ENCODE measurements around the gene SDCBP2.

The SDCBP2 gene

GRCh38 chr20:1328680-1329330, at the start of gene SDCBP2:
Gene SDCBP2 (minus strand): TSS chr20:1329139. CDS start chr20:1320416, 8,723 bp downstream.
- peak within 1 kb of the TSS; percentile 94 for H3K27ac Mint-ChIP-seq
- H3K4me3 Mint-ChIP-seq: peak within 1 kb of the TSS; percentile 9

GRCh38 chr20:1378735-1379125, 49.8 kb upstream of the SDCBP2 start:
- peaks cover 16% of the 10 kb centered on the region for H3K36me3 Mint-ChIP-seq (ENCODE audit: low read depth)
- no peak overlapping the region for H3K27ac Mint-ChIP-seq
- peak overlapping the region; percentile 44 for H3K4me3 Mint-ChIP-seq
- peaks cover 76% of the 10 kb centered on the region for H3K4me1 Mint-ChIP-seq (ENCODE audit: low read depth)
- no peaks in the 10 kb centered on the region for H3K27me3 Mint-ChIP-seq (ENCODE audit: low read depth)
- H3K9me3 Mint-ChIP-seq: no peaks in the 10 kb centered on the region

More at GRCh38 chr20:1328680-1329330, at the start of gene SDCBP2:
- H3K9me3 Mint-ChIP-seq: no peaks in the 10 kb centered on the region
- H3K4me1 Mint-ChIP-seq (ENCODE audit: low read depth): peaks cover 52% of the 10 kb centered on the region
- peaks cover 13% of the 10 kb centered on the region for H3K36me3 Mint-ChIP-seq (ENCODE audit: low read depth)
- no peaks in the 10 kb centered on the region for H3K27me3 Mint-ChIP-seq (ENCODE audit: low read depth)

GRCh38 chr20:1377984-1378734, 49.2 kb upstream of the SDCBP2 start:
- Mint-ChIP-seq H3K27ac (peak overlapping the region; percentile 78), H3K27me3 (ENCODE audit: low read depth) (no peaks in the 10 kb centered on the region), H3K9me3 (no peaks in the 10 kb centered on the region), H3K4me1 (ENCODE audit: low read depth) (peaks cover 80% of the 10 kb centered on the region), H3K36me3 (ENCODE audit: low read depth) (peaks cover 21% of the 10 kb centered on the region), H3K4me3 (no peak overlapping the region)

- no peaks in the 10 kb centered on the region for H3K9me3 Mint-ChIP-seq
- no peaks in the 10 kb centered on the region for H3K27me3 Mint-ChIP-seq (ENCODE audit: low read depth)
- peaks cover 27% of the 10 kb centered on the region for H3K36me3 Mint-ChIP-seq (ENCODE audit: low read depth)
- H3K27ac Mint-ChIP-seq: peak overlapping the region; percentile 78
- peak overlapping the region; percentile 54 for H3K4me3 Mint-ChIP-seq
- H3K4me1 Mint-ChIP-seq (ENCODE audit: low read depth): peaks cover 82% of the 10 kb centered on the region
Observed at GRCh38 chr20:1377341-1377871, 48.5 kb upstream of the SDCBP2 start.

GRCh38 chr20:1376408-1377270, 47.7 kb upstream of the SDCBP2 start:
- Mint-ChIP-seq H3K4me3 (peak overlapping the region; percentile 54), H3K27ac (peak overlapping the region; percentile 78), H3K27me3 (ENCODE audit: low read depth) (no peaks in the 10 kb centered on the region), H3K9me3 (no peaks in the 10 kb centered on the region), H3K4me1 (ENCODE audit: low read depth) (peaks cover 82% of the 10 kb centered on the region), H3K36me3 (ENCODE audit: low read depth) (peaks cover 33% of the 10 kb centered on the region)

- H3K27ac Mint-ChIP-seq: peak overlapping the region; percentile 50
- peak overlapping the region; percentile 10 for H3K4me3 Mint-ChIP-seq
- no peaks in the 10 kb centered on the region for H3K9me3 Mint-ChIP-seq
- peaks cover 83% of the 10 kb centered on the region for H3K4me1 Mint-ChIP-seq (ENCODE audit: low read depth)
- peaks cover 40% of the 10 kb centered on the region for H3K36me3 Mint-ChIP-seq (ENCODE audit: low read depth)
- no peaks in the 10 kb centered on the region for H3K27me3 Mint-ChIP-seq (ENCODE audit: low read depth)
Observed at GRCh38 chr20:1376007-1376406, 47.1 kb upstream of the SDCBP2 start.

GRCh38 chr20:1375515-1375914, 46.6 kb upstream of the SDCBP2 start:
- peak overlapping the region; percentile 50 for H3K27ac Mint-ChIP-seq
- peaks cover 79% of the 10 kb centered on the region for H3K4me1 Mint-ChIP-seq (ENCODE audit: low read depth)
- no peaks in the 10 kb centered on the region for H3K9me3 Mint-ChIP-seq
- no peak overlapping the region for H3K4me3 Mint-ChIP-seq
- no peaks in the 10 kb centered on the region for H3K27me3 Mint-ChIP-seq (ENCODE audit: low read depth)
- H3K36me3 Mint-ChIP-seq (ENCODE audit: low read depth): peaks cover 41% of the 10 kb centered on the region

- Mint-ChIP-seq H3K4me1 (ENCODE audit: low read depth) (peaks cover 69% of the 10 kb centered on the region), H3K27ac (no peak overlapping the region), H3K4me3 (no peak overlapping the region), H3K27me3 (ENCODE audit: low read depth) (no peaks in the 10 kb centered on the region), H3K36me3 (ENCODE audit: low read depth) (peaks cover 44% of the 10 kb centered on the region), H3K9me3 (no peaks in the 10 kb centered on the region)
Observed at GRCh38 chr20:1374246-1374645, 45.3 kb upstream of the SDCBP2 start.

GRCh38 chr20:1373614-1374013, 44.7 kb upstream of the SDCBP2 start:
- Mint-ChIP-seq H3K36me3 (ENCODE audit: low read depth) (peaks cover 47% of the 10 kb centered on the region), H3K27ac (no peak overlapping the region), H3K4me1 (ENCODE audit: low read depth) (peaks cover 65% of the 10 kb centered on the region), H3K4me3 (no peak overlapping the region), H3K9me3 (no peaks in the 10 kb centered on the region), H3K27me3 (ENCODE audit: low read depth) (no peaks in the 10 kb centered on the region)

GRCh38 chr20:1373036-1373435, 44.1 kb upstream of the SDCBP2 start:
- Mint-ChIP-seq H3K4me1 (ENCODE audit: low read depth) (peaks cover 60% of the 10 kb centered on the region), H3K4me3 (no peak overlapping the region), H3K27ac (no peak overlapping the region), H3K36me3 (ENCODE audit: low read depth) (peaks cover 53% of the 10 kb centered on the region), H3K9me3 (no peaks in the 10 kb centered on the region), H3K27me3 (ENCODE audit: low read depth) (no peaks in the 10 kb centered on the region)

GRCh38 chr20:1371830-1372539, 43.0 kb upstream of the SDCBP2 start:
- H3K4me1 Mint-ChIP-seq (ENCODE audit: low read depth): peaks cover 53% of the 10 kb centered on the region
- H3K27ac Mint-ChIP-seq: peak overlapping the region; percentile 59
- H3K4me3 Mint-ChIP-seq: no peak overlapping the region
- H3K36me3 Mint-ChIP-seq (ENCODE audit: low read depth): peaks cover 58% of the 10 kb centered on the region
- H3K9me3 Mint-ChIP-seq: no peaks in the 10 kb centered on the region
- H3K27me3 Mint-ChIP-seq (ENCODE audit: low read depth): no peaks in the 10 kb centered on the region

GRCh38 chr20:1371202-1371782, 42.4 kb upstream of the SDCBP2 start:
- peak overlapping the region; percentile 52 for H3K27ac Mint-ChIP-seq
- H3K36me3 Mint-ChIP-seq (ENCODE audit: low read depth): peaks cover 60% of the 10 kb centered on the region
- peaks cover 47% of the 10 kb centered on the region for H3K4me1 Mint-ChIP-seq (ENCODE audit: low read depth)
- H3K9me3 Mint-ChIP-seq: no peaks in the 10 kb centered on the region
- no peaks in the 10 kb centered on the region for H3K27me3 Mint-ChIP-seq (ENCODE audit: low read depth)
- H3K4me3 Mint-ChIP-seq: no peak overlapping the region

- Mint-ChIP-seq H3K9me3 (no peaks in the 10 kb centered on the region), H3K36me3 (ENCODE audit: low read depth) (peaks cover 57% of the 10 kb centered on the region), H3K4me1 (ENCODE audit: low read depth) (peaks cover 42% of the 10 kb centered on the region), H3K27me3 (ENCODE audit: low read depth) (no peaks in the 10 kb centered on the region), H3K4me3 (no peak overlapping the region), H3K27ac (no peak overlapping the region)
Observed at GRCh38 chr20:1370548-1371110, 41.7 kb upstream of the SDCBP2 start.

Measured in T-helper 1 cell treated with Interleukin-12 subunit alpha and Interleukin-12 subunit beta and Interleukin-4 antibody, amounts not matched to agents 30 μg/mL and 1 μg/mL, for 36 hours (primary cell).